Endometrium (tissue), 2 donors: ENCODE measurements around the gene IL17C.
"Not testable (repeated sequence)": the region's sequence is repeated elsewhere in the genome, so short reads cannot be mapped to it uniquely, and the experiment has no call there.

ENCODE experiments used
- FAIRE-seq: peaks from 2 replicates; lab custom pipeline; 2012; peaks lifted over from hg19 to GRCh38; lab: Jason Lieb, UNC
- donor health status: control.
- donor health status: control.

IL17C gene

GRCh38 chr16:88659160-88659559 lies 20.8 kb downstream of the IL17C start:
- FAIRE-seq = no peak

- FAIRE-seq = no peak
Observed at GRCh38 chr16:88661468-88661867, 23.1 kb downstream of the IL17C start.

- no peak for FAIRE-seq
Observed at GRCh38 chr16:88662222-88662842, 24.0 kb downstream of the IL17C start.

- peak; percentile 90 for FAIRE-seq
Observed at GRCh38 chr16:88662843-88663606, 24.7 kb downstream of the IL17C start, which contains the start of gene MVD. Gene MVD, minus strand, starts transcription at chr16:88663091. Its CDS starts 11 bp downstream, at chr16:88663080.

GRCh38 chr16:88665148-88665547 lies 26.8 kb downstream of the IL17C start:
- no peak for FAIRE-seq

GRCh38 chr16:88665570-88665969 lies 27.2 kb downstream of the IL17C start:
- FAIRE-seq = no peak

GRCh38 chr16:88667461-88667860 lies 29.1 kb downstream of the IL17C start:
- no peak for FAIRE-seq

GRCh38 chr16:88669493-88669892 lies 31.1 kb downstream of the IL17C start:
- not testable (repeated sequence) for FAIRE-seq

GRCh38 chr16:88669980-88670379 lies 31.6 kb downstream of the IL17C start:
- FAIRE-seq = no peak

- FAIRE-seq = no peak
Observed at GRCh38 chr16:88671806-88672205, 33.4 kb downstream of the IL17C start.

- no peak for FAIRE-seq
Observed at GRCh38 chr16:88672776-88673175, 34.4 kb downstream of the IL17C start.

- FAIRE-seq = no peak
Observed at GRCh38 chr16:88673716-88674379, 35.5 kb downstream of the IL17C start.

- FAIRE-seq = no peak
Observed at GRCh38 chr16:88676502-88677242, 38.3 kb downstream of the IL17C start.

- no peak for FAIRE-seq
Observed at GRCh38 chr16:88677721-88678120, 39.3 kb downstream of the IL17C start.

GRCh38 chr16:88678224-88678979 lies 40.0 kb downstream of the IL17C start:
- FAIRE-seq = no peak

GRCh38 chr16:88680554-88681083 lies 42.2 kb downstream of the IL17C start:
- FAIRE-seq = no peak

GRCh38 chr16:88681084-88681680 lies 42.8 kb downstream of the IL17C start:
- FAIRE-seq = no peak

- FAIRE-seq = no peak
Observed at GRCh38 chr16:88681709-88682451, 43.5 kb downstream of the IL17C start.

- FAIRE-seq = no peak
Observed at GRCh38 chr16:88684569-88685155, 46.3 kb downstream of the IL17C start.
